ENCODE measurements around the gene OSBPL3. TPM values are rescaled to one million over a fixed set of nuclear protein-coding genes. Genes with fewer than 3 reads are reported as not detected.

The OSBPL3 gene
- total RNA-seq, 4 donors from 2014 or later = 4.3 to 8.6 (median 7.1) TPM

- DNase-seq (ENCODE audit: low spot score) = no peak
- TF ChIP-seq, protein P1, sequence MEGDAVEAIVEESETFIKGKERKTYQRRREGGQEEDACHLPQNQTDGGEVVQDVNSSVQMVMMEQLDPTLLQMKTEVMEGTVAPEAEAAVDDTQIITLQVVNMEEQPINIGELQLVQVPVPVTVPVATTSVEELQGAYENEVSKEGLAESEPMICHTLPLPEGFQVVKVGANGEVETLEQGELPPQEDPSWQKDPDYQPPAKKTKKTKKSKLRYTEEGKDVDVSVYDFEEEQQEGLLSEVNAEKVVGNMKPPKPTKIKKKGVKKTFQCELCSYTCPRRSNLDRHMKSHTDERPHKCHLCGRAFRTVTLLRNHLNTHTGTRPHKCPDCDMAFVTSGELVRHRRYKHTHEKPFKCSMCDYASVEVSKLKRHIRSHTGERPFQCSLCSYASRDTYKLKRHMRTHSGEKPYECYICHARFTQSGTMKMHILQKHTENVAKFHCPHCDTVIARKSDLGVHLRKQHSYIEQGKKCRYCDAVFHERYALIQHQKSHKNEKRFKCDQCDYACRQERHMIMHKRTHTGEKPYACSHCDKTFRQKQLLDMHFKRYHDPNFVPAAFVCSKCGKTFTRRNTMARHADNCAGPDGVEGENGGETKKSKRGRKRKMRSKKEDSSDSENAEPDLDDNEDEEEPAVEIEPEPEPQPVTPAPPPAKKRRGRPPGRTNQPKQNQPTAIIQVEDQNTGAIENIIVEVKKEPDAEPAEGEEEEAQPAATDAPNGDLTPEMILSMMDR (IDR thresholded peaks at IDR 0.05) = no peak
- no peak for ATAC-seq (ENCODE audit: low FRiP score)
These were observed 13.9 kb downstream of the OSBPL3 start for GRCh38 chr7:24965831-24966708.

- DNase-seq (ENCODE audit: low spot score) = no peak
- TF ChIP-seq, protein P1 (IDR thresholded peaks at IDR 0.05) = no peak
- ATAC-seq (ENCODE audit: low FRiP score) = no peak
These were observed 15.8 kb downstream of the OSBPL3 start for GRCh38 chr7:24964191-24964590.

GRCh38 chr7:24963218-24963617 is 16.8 kb downstream of the OSBPL3 start:
- DNase-seq (ENCODE audit: low spot score) (no peak), ATAC-seq (ENCODE audit: low FRiP score) (no peak)
- TF ChIP-seq, protein P1 (IDR thresholded peaks at IDR 0.05) = no peak

- TF ChIP-seq, protein P1 (IDR thresholded peaks at IDR 0.05) = no peak
- DNase-seq (ENCODE audit: low spot score) (no peak), ATAC-seq (ENCODE audit: low FRiP score) (no peak)
These were observed 17.5 kb downstream of the OSBPL3 start for GRCh38 chr7:24962418-24962962.

GRCh38 chr7:24959735-24960485 is 20.1 kb downstream of the OSBPL3 start:
- no peak for DNase-seq (ENCODE audit: low spot score)
- ATAC-seq (ENCODE audit: low FRiP score) = no peak
- TF ChIP-seq, protein P1 (IDR thresholded peaks at IDR 0.05) = no peak

GRCh38 chr7:24958399-24958798 is 21.6 kb downstream of the OSBPL3 start:
- DNase-seq (ENCODE audit: low spot score) (no peak), ATAC-seq (ENCODE audit: low FRiP score) (no peak)
- TF ChIP-seq, protein P1 (IDR thresholded peaks at IDR 0.05) = no peak
